Hepatic stellate cell (primary cell): ENCODE measurements around the gene CRMP1.

ENCODE experiments used
- DNase-seq: peaks from one replicate; pipeline ENCODE4 v3.0.0; 2011; ENCODE audit warnings: low spot score

CRMP1 gene

GRCh38 chr4:5893004-5893580, at the start of gene CRMP1:
TSS of gene CRMP1 (minus strand) at chr4:5893086. CDS start at chr4:5892969, 117 bp downstream.
- no peak for DNase-seq

- no peak for DNase-seq
These were observed 48.7 kb upstream of the CRMP1 start for GRCh38 chr4:5941601-5942000.

GRCh38 chr4:5940470-5941203, 47.8 kb upstream of the CRMP1 start:
- DNase-seq = no peak

GRCh38 chr4:5933996-5934831, 41.3 kb upstream of the CRMP1 start:
- no peak for DNase-seq

- DNase-seq = no peak
These were observed 40.2 kb upstream of the CRMP1 start for GRCh38 chr4:5933116-5933515.

GRCh38 chr4:5932035-5932568, 39.2 kb upstream of the CRMP1 start:
- DNase-seq = no peak

GRCh38 chr4:5931526-5931925, 38.6 kb upstream of the CRMP1 start:
- DNase-seq = no peak

GRCh38 chr4:5930876-5931275, 38.0 kb upstream of the CRMP1 start:
- DNase-seq = no peak

GRCh38 chr4:5930456-5930855, 37.6 kb upstream of the CRMP1 start:
- DNase-seq = no peak

GRCh38 chr4:5928844-5929420, 36.0 kb upstream of the CRMP1 start:
- DNase-seq = no peak

GRCh38 chr4:5928274-5928673, 35.4 kb upstream of the CRMP1 start:
- DNase-seq = no peak

- DNase-seq = no peak
These were observed 34.9 kb upstream of the CRMP1 start for GRCh38 chr4:5927747-5928146.

- no peak for DNase-seq
These were observed 34.2 kb upstream of the CRMP1 start for GRCh38 chr4:5927116-5927515.

- no peak for DNase-seq
These were observed 33.7 kb upstream of the CRMP1 start for GRCh38 chr4:5926598-5926997.

- DNase-seq = no peak
These were observed 32.7 kb upstream of the CRMP1 start for GRCh38 chr4:5925419-5926200.

GRCh38 chr4:5924461-5925125, 31.7 kb upstream of the CRMP1 start:
- no peak for DNase-seq

- DNase-seq = no peak
These were observed 30.5 kb upstream of the CRMP1 start for GRCh38 chr4:5923376-5923775.

- DNase-seq = no peak
These were observed 29.7 kb upstream of the CRMP1 start for GRCh38 chr4:5922556-5922955.

- DNase-seq = no peak
These were observed 29.1 kb upstream of the CRMP1 start for GRCh38 chr4:5921981-5922380.

GRCh38 chr4:5921101-5921980, 28.5 kb upstream of the CRMP1 start:
- DNase-seq = no peak
